Ovary (tissue), 9 donors: Measurements from ENCODE around the gene TUBA4B. TPM values are rescaled to one million over a fixed set of nuclear protein-coding genes. Genes with fewer than 3 reads are reported as not detected.
A peak's percentile ranks its signal among the peaks of the same experiment; 100 is the strongest.

Experiments
- DNase-seq, 5 donors: peaks; one replicate each; pipeline ENCODE4 v3.0.0-alpha.2; 2019 to 2020
- H3K27ac ChIP-seq, 2 donors: fragments of 200-600 bp; one replicate each; pipeline versions ENCODE4 v1.5.1 to v1.8.0; 2019 to 2022
- H3K27me3 ChIP-seq: fragments of 200-600 bp; one replicate; pipeline ENCODE4 v1.8.0; 2022
- H3K36me3 ChIP-seq: fragments of 200-600 bp; sonication (generic); one replicate; pipeline ENCODE4 v1.5.1; 2019
- H3K4me1 ChIP-seq: one replicate; pipeline ENCODE4 v1.8.1; 2013; ENCODE audit warnings: mild to moderate bottlenecking, moderate library complexity; ENCODE audit not compliant: insufficient read depth
- H3K4me3 ChIP-seq: fragments of 200-600 bp; sonication (generic); one replicate; pipeline ENCODE4 v1.5.1; 2017
- H3K9me3 ChIP-seq, 2 donors: fragments of 200-600 bp in 1 of 2; sonication (generic) in 1 of 2; one replicate each; pipeline versions ENCODE4 v1.5.1 to v1.8.1; 2013 to 2019; ENCODE audit warnings: mild to moderate bottlenecking in 1 of 2, moderate library complexity in 1 of 2
- CTCF ChIP-seq, 3 donors: fragments of 450-650 bp in 2 of 3; fragments of 200-600 bp in 1 of 3; IDR thresholded peaks; one replicate each; pipeline versions ENCODE4 v1.5.1 to v1.8.0; 2016 to 2022; ENCODE audit warnings: antibody characterized with exemption in 3 of 3, mild to moderate bottlenecking in 1 of 3
- EP300 ChIP-seq: sonication (generic); formaldehyde crosslinking; IDR thresholded peaks from one replicate; pipeline ENCODE4 v1.6.1; 2017; ENCODE audit warnings: antibody characterized with exemption
- POLR2A ChIP-seq: fragments of 450-650 bp; IDR thresholded peaks from one replicate; pipeline ENCODE4 v1.6.1; 2017; ENCODE audit warnings: antibody characterized with exemption, mild to moderate bottlenecking, moderate library complexity
- WGBS, 3 donors: extraction: QIAGEN DNeasy Blood & Tissue Kit in 1 of 3; methylation state at CpG; one replicate each; pipeline versions ENCODE4 v1.1.5 to v1.1.7; 2013 to 2017; 5-methylcytosine and 5-hydroxymethylcytosine counted together
- intact Hi-C, 4 donors: fragments of 100-400 bp; cut with DNase I; formaldehyde crosslinking; loops; one replicate each; pipeline versions ENCODE4 v1.11.0 to v1.15.1; 2022 to 2023
- polyA plus RNA-seq, 2 donors: library from polyadenylated mRNA; stranded (reverse); fragments of 200-250 nt in 1 of 2; fragments of 350-450 nt in 1 of 2; fragmentation: Illumina TruSeq in 1 of 2; extraction: RNeasy Lipid Tissue Mini Kit (QIAGEN cat#74804) in 1 of 2; gene quantifications; one replicate each; pipeline ENCODE4 v1.2.3, GENCODE V29; 2013 to 2014
- total RNA-seq, 7 donors: library from RNA; depleted of rRNA in 2 of 7; stranded (reverse); fragments of >200 nt in 2 of 7; fragmentation: NEBNext Ultra II Directional in 3 of 7; extraction: Animal tissue kit (Norgen Biotek cat#: 25700) in 3 of 7; gene quantifications; one replicate each; pipeline versions ENCODE4 v1.1.0 to v1.2.4, GENCODE V29; 2016 to 2023
- donor health status: DM: no; HTN: no; CAD: no; lungs with moderate emphysema.
- donor health status: DM: no; HTN: no; CAD: no.
- donor health status: Bipolar disorder and iron deficiency.
- donor health status: DM: yes; HTN: yes; CAD: no.
- donor health status: DM: no; HTN: no; CAD: no.
- donor health status: DM: yes; HTN: yes; CAD: no.

Gene TUBA4B
- total and polyA plus RNA-seq, 9 donors = 0.18 to 13.2 (median 0.35) TPM; not detected in 2

- Histone ChIP-seq H3K36me3 (no peaks in the 10 kb centered on the region), H3K4me3 (no peak overlapping the region), H3K9me3 (no peaks in the 10 kb centered on the region), H3K4me1 (peaks cover 2% of the 10 kb centered on the region), H3K27ac (no peak overlapping the region), H3K27me3 (no peaks in the 10 kb centered on the region)
- intact Hi-C loops = loop anchor here in 2 of 4 donors (5.0 kb wide), 2 partner anchors 34 to 39 kb away; partner anchors contain the start of genes CNPPD1 (in 1 of the 2) and RETREG2 (in 1 of the 2)
- no peak for TF ChIP-seq CTCF (IDR thresholded peaks at IDR 0.05)
- TF ChIP-seq EP300 = no peak
- no peak for TF ChIP-seq POLR2A
- WGBS, 3 donors = 85 to 87% (median 86%) methylated on average over 6 of the region's 6 CpGs
- no peak for DNase-seq
Measured at GRCh38 chr2:219216535-219216915, 36.5 kb upstream of the TUBA4B start.

GRCh38 chr2:219218217-219218731 lies 34.8 kb upstream of the TUBA4B start:
- TF ChIP-seq POLR2A = no peak
- peak in 1 of 3 donors; percentile 12 for TF ChIP-seq CTCF (IDR thresholded peaks at IDR 0.05)
- no peak for TF ChIP-seq EP300
- Histone ChIP-seq H3K9me3 (no peaks in the 10 kb centered on the region), H3K4me1 (peaks cover 2% of the 10 kb centered on the region), H3K27ac (peak overlapping the region; percentile 54 to 88), H3K27me3 (no peaks in the 10 kb centered on the region), H3K36me3 (no peaks in the 10 kb centered on the region), H3K4me3 (peak overlapping the region; percentile 53)
- WGBS, 3 donors = 0 to 1% (median 0%) methylated on average over 15 to 37 of the region's 37 CpGs
- peak; percentile 63 to 78 (median 76) for DNase-seq
- intact Hi-C loops = loop anchor here in 2 of 4 donors (5.0 kb wide), 2 partner anchors 36 to 41 kb away; partner anchors contain the start of genes CNPPD1 (in 1 of the 2) and RETREG2 (in 1 of the 2)

- Histone ChIP-seq H3K9me3 (no peaks in the 10 kb centered on the region), H3K27me3 (no peaks in the 10 kb centered on the region), H3K4me3 (peak within 1 kb of the TSS; percentile 53), H3K27ac (peak within 1 kb of the TSS; percentile 54 to 88), H3K36me3 (no peaks in the 10 kb centered on the region), H3K4me1 (peaks cover 2% of the 10 kb centered on the region)
- TF ChIP-seq EP300 (no peak), POLR2A (peak; percentile 53)
- intact Hi-C loops = loop anchor here in 2 of 4 donors (5.0 kb wide), 2 partner anchors 37 to 42 kb away; partner anchors contain the start of genes CNPPD1 (in 1 of the 2) and RETREG2 (in 1 of the 2)
- 2 to 3% (median 3%) methylated on average over 67 to 71 of the region's 71 CpGs for WGBS, 3 donors
- peak; percentile 99 to 100 (median 99) for DNase-seq
Measured at GRCh38 chr2:219218732-219219701, 34.0 kb upstream of the TUBA4B start, which contains the start of gene ABCB6. Gene ABCB6 (minus strand): TSS chr2:219218958. CDS start chr2:219218673, 285 bp downstream.

- DNase-seq = peak in 3 of 5 donors; percentile 45 to 50 (median 48)
- WGBS, 3 donors = 80 to 88% (median 86%) methylated on average over 18 of the region's 18 CpGs
- H3K27me3 ChIP-seq = no peaks in the 10 kb centered on the region
- no peak overlapping the region for H3K4me3 ChIP-seq
- no peaks in the 10 kb centered on the region for H3K9me3 ChIP-seq
- no peaks in the 10 kb centered on the region for H3K36me3 ChIP-seq
- intact Hi-C loops = loop anchor here in 2 of 4 donors (5.0 kb wide), 2 partner anchors 38 to 43 kb away; partner anchors contain the start of genes CNPPD1 (in 1 of the 2) and RETREG2 (in 1 of the 2)
- TF ChIP-seq POLR2A (no peak), EP300 (no peak)
- H3K27ac ChIP-seq = peak overlapping the region in 1 of 2 donors; percentile 88
- peaks cover 2% of the 10 kb centered on the region for H3K4me1 ChIP-seq
Measured at GRCh38 chr2:219219784-219220532, 33.1 kb upstream of the TUBA4B start.
